ENCODE data around the gene ADGB.
"Not testable (repeated sequence)": the region's sequence is repeated elsewhere in the genome, so short reads cannot be mapped to it uniquely, and the experiment has no call there.

The ADGB gene

GRCh38 chr6:146787876-146788508 lies 189.2 kb downstream of the ADGB start:
- Histone ChIP-seq H3K4me3 (ENCODE audit: low read length) (no peak overlapping the region), H3K9ac (ENCODE audit: low read length) (no peak overlapping the region), H3K27me3 (ENCODE audit: low read depth, low read length) (no peaks in the 10 kb centered on the region), H3K4me1 (ENCODE audit: low read length) (no peaks in the 10 kb centered on the region), H3K79me2 (ENCODE audit: low read length) (no peaks in the 10 kb centered on the region), H3K4me2 (ENCODE audit: low read length) (no peak overlapping the region), H2AFZ (ENCODE audit: low read depth, low read length) (no peak overlapping the region), H3K36me3 (replicated peaks; ENCODE audit: low read depth, low read length) (no peaks in the 10 kb centered on the region), H3K9me3 (ENCODE audit: insufficient read depth, low read length) (no peaks in the 10 kb centered on the region), H3K27ac (ENCODE audit: low read length) (no peak overlapping the region), H4K20me1 (ENCODE audit: insufficient read depth, low read length) (no peaks in the 10 kb centered on the region)
- TF ChIP-seq CTCF (IDR thresholded peaks at IDR 0.05; ENCODE audit: low read depth, low read length) (no peak), EZH2phosphoT487 (IDR thresholded peaks at IDR 0.05; ENCODE audit: low read depth) (no peak)

DNA sequence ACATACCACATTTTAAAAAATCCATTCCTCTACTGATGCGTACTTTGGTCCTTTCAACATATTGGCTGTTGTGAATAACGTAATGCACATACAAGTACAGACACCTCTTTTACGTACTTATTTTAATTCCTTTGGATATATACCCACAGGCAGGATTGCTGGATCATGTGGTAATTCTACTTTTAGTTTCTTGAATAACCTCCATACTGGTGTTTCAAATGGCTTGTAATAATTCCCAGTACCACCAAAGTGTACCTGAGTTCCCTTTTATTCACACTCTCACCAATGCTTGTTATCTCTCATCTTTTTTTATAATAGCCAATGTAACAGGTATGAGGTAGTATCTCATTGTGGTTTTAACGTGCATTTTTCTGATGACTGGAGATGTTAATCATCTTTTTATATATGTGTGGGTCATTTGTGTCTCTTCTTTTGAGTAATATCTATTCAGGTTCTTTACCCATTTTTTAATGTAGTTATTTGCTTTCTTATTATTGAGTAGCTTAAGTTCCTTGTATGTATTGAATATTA lies 191.9 kb downstream of the ADGB start:
- no peak overlapping the region for H3K4me3 ChIP-seq (ENCODE audit: low read length)
- no peak overlapping the region for H3K9ac ChIP-seq (ENCODE audit: low read length)
- H3K36me3 ChIP-seq (replicated peaks; ENCODE audit: low read depth, low read length): no peaks in the 10 kb centered on the region
- no peaks in the 10 kb centered on the region for H3K79me2 ChIP-seq (ENCODE audit: low read length)
- H3K9me3 ChIP-seq (ENCODE audit: insufficient read depth, low read length): no peaks in the 10 kb centered on the region
- TF ChIP-seq CTCF (IDR thresholded peaks at IDR 0.05; ENCODE audit: low read depth, low read length): no peak
- TF ChIP-seq EZH2phosphoT487 (IDR thresholded peaks at IDR 0.05; ENCODE audit: low read depth): no peak
- no peaks in the 10 kb centered on the region for H3K4me1 ChIP-seq (ENCODE audit: low read length)
- H3K4me2 ChIP-seq (ENCODE audit: low read length): no peak overlapping the region
- H3K27me3 ChIP-seq (ENCODE audit: low read depth, low read length): no peaks in the 10 kb centered on the region
- no peak overlapping the region for H3K27ac ChIP-seq (ENCODE audit: low read length)
- H4K20me1 ChIP-seq (ENCODE audit: insufficient read depth, low read length): no peaks in the 10 kb centered on the region
- H2AFZ ChIP-seq (ENCODE audit: low read depth, low read length): no peak overlapping the region

- Histone ChIP-seq H3K36me3 (replicated peaks; ENCODE audit: low read depth, low read length) (no peaks in the 10 kb centered on the region), H3K4me1 (ENCODE audit: low read length) (no peaks in the 10 kb centered on the region), H3K27me3 (ENCODE audit: low read depth, low read length) (no peaks in the 10 kb centered on the region), H3K79me2 (ENCODE audit: low read length) (no peaks in the 10 kb centered on the region), H3K4me2 (ENCODE audit: low read length) (no peak overlapping the region), H4K20me1 (ENCODE audit: insufficient read depth, low read length) (no peaks in the 10 kb centered on the region), H2AFZ (ENCODE audit: low read depth, low read length) (no peak overlapping the region), H3K27ac (ENCODE audit: low read length) (no peak overlapping the region), H3K9ac (ENCODE audit: low read length) (no peak overlapping the region), H3K4me3 (ENCODE audit: low read length) (no peak overlapping the region), H3K9me3 (ENCODE audit: insufficient read depth, low read length) (no peaks in the 10 kb centered on the region)
- TF ChIP-seq CTCF (IDR thresholded peaks at IDR 0.05; ENCODE audit: low read depth, low read length): no peak
- TF ChIP-seq EZH2phosphoT487 (IDR thresholded peaks at IDR 0.05; ENCODE audit: low read depth): no peak
Observed at GRCh38 chr6:146791930-146792329, 193.2 kb downstream of the ADGB start.

- H3K27ac ChIP-seq (ENCODE audit: low read length); H3K27me3 ChIP-seq (ENCODE audit: low read depth, low read length); H3K9me3 ChIP-seq (ENCODE audit: insufficient read depth, low read length); H3K79me2 ChIP-seq (ENCODE audit: low read length); H3K4me1 ChIP-seq (ENCODE audit: low read length); H2AFZ ChIP-seq (ENCODE audit: low read depth, low read length); H3K4me2 ChIP-seq (ENCODE audit: low read length); H3K4me3 ChIP-seq (ENCODE audit: low read length); H3K36me3 ChIP-seq (replicated peaks; ENCODE audit: low read depth, low read length); H4K20me1 ChIP-seq (ENCODE audit: insufficient read depth, low read length); H3K9ac ChIP-seq (ENCODE audit: low read length): not testable (repeated sequence)
Observed at GRCh38 chr6:146793218-146793617, 194.4 kb downstream of the ADGB start.
